Measurements from ENCODE around the gene GGCX.
A peak's percentile ranks its signal among the peaks of the same experiment; 100 is the strongest.

The GGCX gene

DNA sequence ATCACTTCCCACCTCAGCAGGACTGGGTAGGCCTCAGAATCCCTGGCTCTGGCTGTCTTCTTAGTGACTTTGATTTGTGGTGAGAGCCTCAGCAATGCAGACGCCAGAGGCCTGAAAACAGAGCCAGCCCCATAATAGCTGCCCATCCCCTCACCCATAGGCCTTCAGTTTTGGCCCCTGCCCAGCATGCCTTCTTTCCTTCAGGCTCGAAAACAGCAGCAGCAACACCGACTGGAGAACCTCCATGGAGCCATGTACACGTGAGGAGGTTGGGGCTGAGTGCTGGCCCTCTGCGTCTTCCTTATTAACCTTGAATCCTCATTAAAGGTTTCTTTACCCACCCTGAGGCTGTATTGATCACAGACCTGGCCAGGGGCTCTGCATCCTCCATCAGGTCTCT is 35.9 kb upstream of the GGCX start:
- TF ChIP-seq, protein P1, sequence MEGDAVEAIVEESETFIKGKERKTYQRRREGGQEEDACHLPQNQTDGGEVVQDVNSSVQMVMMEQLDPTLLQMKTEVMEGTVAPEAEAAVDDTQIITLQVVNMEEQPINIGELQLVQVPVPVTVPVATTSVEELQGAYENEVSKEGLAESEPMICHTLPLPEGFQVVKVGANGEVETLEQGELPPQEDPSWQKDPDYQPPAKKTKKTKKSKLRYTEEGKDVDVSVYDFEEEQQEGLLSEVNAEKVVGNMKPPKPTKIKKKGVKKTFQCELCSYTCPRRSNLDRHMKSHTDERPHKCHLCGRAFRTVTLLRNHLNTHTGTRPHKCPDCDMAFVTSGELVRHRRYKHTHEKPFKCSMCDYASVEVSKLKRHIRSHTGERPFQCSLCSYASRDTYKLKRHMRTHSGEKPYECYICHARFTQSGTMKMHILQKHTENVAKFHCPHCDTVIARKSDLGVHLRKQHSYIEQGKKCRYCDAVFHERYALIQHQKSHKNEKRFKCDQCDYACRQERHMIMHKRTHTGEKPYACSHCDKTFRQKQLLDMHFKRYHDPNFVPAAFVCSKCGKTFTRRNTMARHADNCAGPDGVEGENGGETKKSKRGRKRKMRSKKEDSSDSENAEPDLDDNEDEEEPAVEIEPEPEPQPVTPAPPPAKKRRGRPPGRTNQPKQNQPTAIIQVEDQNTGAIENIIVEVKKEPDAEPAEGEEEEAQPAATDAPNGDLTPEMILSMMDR (IDR thresholded peaks at IDR 0.05; ENCODE audit: low read depth, low read length, poor library complexity, severe bottlenecking) = no peak
- no peak for TF ChIP-seq EZH2phosphoT487 (IDR thresholded peaks at IDR 0.05; ENCODE audit: borderline replicate concordance, low read length)
- Histone ChIP-seq H3K79me2 (ENCODE audit: control insufficient read depth, low read length) (peaks cover 34% of the 10 kb centered on the region), H3K36me3 (ENCODE audit: control insufficient read depth, low read length) (peaks cover 22% of the 10 kb centered on the region), H3K4me3 (ENCODE audit: low read length) (0 out of 2 replicates have a peak overlapping the region, but pooled peaks have one; percentile 96), H3K9me2 (replicated peaks; ENCODE audit: control insufficient read depth, low read length) (no peaks in the 10 kb centered on the region), H3K4me2 (ENCODE audit: low read length) (no peak overlapping the region), H3K27me3 (ENCODE audit: control insufficient read depth, low read length) (no peaks in the 10 kb centered on the region), H3K27ac (ENCODE audit: low read depth, low read length) (no peak overlapping the region), H3K9me3 (ENCODE audit: control insufficient read depth, insufficient read depth, low read length) (no peaks in the 10 kb centered on the region), H3F3A (ENCODE audit: control insufficient read depth, insufficient read depth) (no peaks in the 10 kb centered on the region), H3K4me1 (ENCODE audit: control insufficient read depth, low read length) (peaks cover 43% of the 10 kb centered on the region), H4K20me1 (ENCODE audit: control insufficient read depth, insufficient read depth, low read depth, low read length) (no peaks in the 10 kb centered on the region)

DNA sequence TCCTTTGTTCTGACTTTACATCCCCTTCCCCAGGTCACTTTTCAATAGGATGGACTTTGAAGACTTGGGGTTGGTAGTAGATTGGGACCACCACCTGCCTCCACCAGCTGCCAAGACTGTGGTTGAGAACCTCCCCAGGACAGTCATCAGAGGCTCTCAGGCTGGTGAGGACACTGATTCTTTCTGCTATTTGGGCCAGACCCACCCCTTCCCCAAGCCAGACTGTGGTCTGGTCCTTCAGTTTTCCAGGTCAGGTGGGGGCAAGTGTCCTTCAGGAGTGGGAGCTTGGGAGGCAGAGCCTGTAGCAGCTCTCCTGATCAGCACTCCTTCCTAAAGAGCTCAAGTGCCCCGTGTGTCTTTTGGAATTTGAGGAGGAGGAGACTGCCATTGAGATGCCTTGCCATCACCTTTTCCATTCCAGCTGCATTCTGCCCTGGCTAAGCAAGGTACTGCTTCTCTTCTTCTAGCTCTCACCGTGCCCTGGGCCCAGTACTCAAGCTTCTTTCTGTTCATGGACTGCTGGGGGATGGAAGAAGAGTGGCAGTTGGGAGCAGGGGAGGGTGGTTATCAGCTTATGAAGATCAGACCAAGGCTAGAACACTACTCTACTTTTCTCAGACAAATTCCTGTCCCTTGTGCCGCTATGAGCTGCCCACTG is 35.3 kb upstream of the GGCX start:
- Histone ChIP-seq H3K36me3 (ENCODE audit: control insufficient read depth, low read length) (peaks cover 22% of the 10 kb centered on the region), H3K4me1 (ENCODE audit: control insufficient read depth, low read length) (peaks cover 36% of the 10 kb centered on the region), H3K4me2 (ENCODE audit: low read length) (peak overlapping the region; percentile 85), H3K9me3 (ENCODE audit: control insufficient read depth, insufficient read depth, low read length) (no peaks in the 10 kb centered on the region), H3K9me2 (replicated peaks; ENCODE audit: control insufficient read depth, low read length) (no peaks in the 10 kb centered on the region), H3K27me3 (ENCODE audit: control insufficient read depth, low read length) (no peaks in the 10 kb centered on the region), H3F3A (ENCODE audit: control insufficient read depth, insufficient read depth) (no peaks in the 10 kb centered on the region), H3K4me3 (ENCODE audit: low read length) (peak overlapping the region; percentile 96), H3K79me2 (ENCODE audit: control insufficient read depth, low read length) (peaks cover 34% of the 10 kb centered on the region), H4K20me1 (ENCODE audit: control insufficient read depth, insufficient read depth, low read depth, low read length) (no peaks in the 10 kb centered on the region), H3K27ac (ENCODE audit: low read depth, low read length) (no peak overlapping the region)
- TF ChIP-seq EZH2phosphoT487 (IDR thresholded peaks at IDR 0.05; ENCODE audit: borderline replicate concordance, low read length) = no peak
- TF ChIP-seq, protein P1 (IDR thresholded peaks at IDR 0.05; ENCODE audit: low read depth, low read length, poor library complexity, severe bottlenecking) = no peak

DNA sequence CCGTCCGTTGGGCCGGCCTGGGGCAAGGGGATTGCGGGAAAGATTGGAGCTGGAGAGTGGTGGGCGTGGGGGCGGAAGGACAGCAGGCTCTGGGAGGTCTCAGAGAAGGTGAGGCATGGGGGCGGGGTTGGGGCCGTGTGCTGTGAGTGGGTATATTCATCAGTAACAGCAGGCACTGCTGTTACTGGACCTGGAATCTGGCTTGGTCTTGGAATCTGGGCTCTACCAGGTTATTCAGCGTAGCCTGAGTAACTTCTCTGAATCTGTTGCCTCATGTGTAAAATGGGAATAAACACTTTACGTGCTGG is 34.7 kb upstream of the GGCX start:
- TF ChIP-seq, protein P1 (IDR thresholded peaks at IDR 0.05; ENCODE audit: low read depth, low read length, poor library complexity, severe bottlenecking) = no peak
- no peak for TF ChIP-seq EZH2phosphoT487 (IDR thresholded peaks at IDR 0.05; ENCODE audit: borderline replicate concordance, low read length)

More for the DNA sequence above, 34.7 kb upstream of the GGCX start:
- Histone ChIP-seq H3F3A (ENCODE audit: control insufficient read depth, insufficient read depth) (no peaks in the 10 kb centered on the region), H3K9me3 (ENCODE audit: control insufficient read depth, insufficient read depth, low read length) (no peaks in the 10 kb centered on the region), H3K27ac (ENCODE audit: low read depth, low read length) (no peak overlapping the region), H3K79me2 (ENCODE audit: control insufficient read depth, low read length) (peaks cover 34% of the 10 kb centered on the region), H3K4me3 (ENCODE audit: low read length) (peak overlapping the region; percentile 96), H3K4me1 (ENCODE audit: control insufficient read depth, low read length) (peaks cover 36% of the 10 kb centered on the region), H3K4me2 (ENCODE audit: low read length) (peak overlapping the region; percentile 85), H3K36me3 (ENCODE audit: control insufficient read depth, low read length) (peaks cover 22% of the 10 kb centered on the region), H4K20me1 (ENCODE audit: control insufficient read depth, insufficient read depth, low read depth, low read length) (no peaks in the 10 kb centered on the region), H3K27me3 (ENCODE audit: control insufficient read depth, low read length) (no peaks in the 10 kb centered on the region), H3K9me2 (replicated peaks; ENCODE audit: control insufficient read depth, low read length) (no peaks in the 10 kb centered on the region)

Data from DOHH2 (cell line).